Gastrocnemius medialis (tissue), 4 donors: Measurements from ENCODE around the gene GABRG3.

Experiments
- CTCF ChIP-seq, 5 experiments: fragments of 450-650 bp in 3 of 5; fragments of 200-600 bp in 2 of 5; sonication (generic) in 2 of 5; IDR thresholded peaks in 4 of 5; conservative IDR thresholded peaks in 1 of 5; 1 replicate in 4 of 5; 2 replicates in 1 of 5; pipeline ENCODE4 v1.5.1; 2016 to 2019; ENCODE audit warnings: antibody characterized with exemption in 5 of 5, mild to moderate bottlenecking in 3 of 5, moderate library complexity in 3 of 5
- POLR2A ChIP-seq, 2 donors: fragments of 450-650 bp; IDR thresholded peaks; one replicate each; pipeline ENCODE4 v1.6.1; 2017; ENCODE audit warnings: antibody characterized with exemption in 2 of 2, mild to moderate bottlenecking in 2 of 2, moderate library complexity in 2 of 2

- TF ChIP-seq CTCF (IDR thresholded peaks at IDR 0.05 in 4 of 5, conservative IDR thresholded peaks at IDR 0.05 in 1 of 5) (no peak), POLR2A (IDR thresholded peaks at IDR 0.05) (no peak)
Measured at GRCh38 chr15:27214032-27214431, 243.1 kb downstream of the GABRG3 start.
